RWPE2 (cell line): ENCODE measurements around the gene LIPM.

Experiments
- ATAC-seq: fragments of 200-7000 bp; cut with Tn5 transposase; 3 replicates; pipeline ENCODE4 v1.9.1; 2021; ENCODE audit warnings: low read depth
- DNase-seq: peaks from one replicate; pipeline ENCODE4 v3.0.0-alpha.2; 2020; ENCODE audit warnings: low spot score
- H3K27ac ChIP-seq: fragments of 450-650 bp; 2 replicates; pipeline ENCODE4 v1.5.1; 2017; ENCODE audit warnings: mild to moderate bottlenecking; ENCODE audit not compliant: poor library complexity, severe bottlenecking
- H3K27me3 ChIP-seq: fragments of 250-450 bp; sonication (Bioruptor Pico); 2 replicates; pipeline ENCODE4 v1.5.1; 2021; ENCODE audit warnings: mild to moderate bottlenecking, moderate library complexity; ENCODE audit not compliant: insufficient read depth, poor library complexity, severe bottlenecking
- H3K36me3 ChIP-seq: fragments of 250-450 bp; sonication (Bioruptor Pico); 2 replicates; pipeline ENCODE4 v1.5.1; 2020; ENCODE audit warnings: low read depth, mild to moderate bottlenecking, moderate library complexity
- H3K4me1 ChIP-seq: fragments of 250-450 bp; sonication (Bioruptor Pico); 2 replicates; pipeline ENCODE4 v1.5.1; 2021; ENCODE audit warnings: mild to moderate bottlenecking, moderate library complexity; ENCODE audit not compliant: insufficient read depth, poor library complexity, severe bottlenecking
- H3K4me3 ChIP-seq: fragments of 250-450 bp; sonication (Bioruptor Pico); 2 replicates; pipeline ENCODE4 v1.5.1; 2021; ENCODE audit warnings: mild to moderate bottlenecking, moderate library complexity; ENCODE audit not compliant: severe bottlenecking
- H3K9me3 ChIP-seq: fragments of 250-450 bp; sonication (Bioruptor Pico); 2 replicates; pipeline ENCODE4 v1.5.1; 2021; ENCODE audit warnings: mild to moderate bottlenecking, moderate library complexity; ENCODE audit not compliant: severe bottlenecking
- CTCF ChIP-seq: fragments of 450-650 bp; IDR thresholded peaks from one replicate; pipeline ENCODE4 v1.5.1; 2017; ENCODE audit warnings: mild to moderate bottlenecking, moderate library complexity; ENCODE audit not compliant: poor library complexity, severe bottlenecking

Gene LIPM

GRCh38 chr10:88802523-88803285 lies at the start of gene LIPM:
LIPM (plus strand) TSS chr10:88802730; CDS start chr10:88802897, 167 bp downstream.
- DNase-seq, result no peak
- Histone ChIP-seq H3K27me3 (no peaks in the 10 kb centered on the region), H3K4me3 (no peak within 1 kb of the TSS), H3K27ac (no peak within 1 kb of the TSS), H3K4me1 (no peaks in the 10 kb centered on the region), H3K36me3 (no peaks in the 10 kb centered on the region), H3K9me3 (no peaks in the 10 kb centered on the region)
- no peak for TF ChIP-seq CTCF
- ATAC-seq, result no peak

GRCh38 chr10:88754287-88754686 lies 48.2 kb upstream of the LIPM start:
- Histone ChIP-seq H3K36me3 (no peaks in the 10 kb centered on the region), H3K4me3 (no peak overlapping the region), H3K9me3 (no peaks in the 10 kb centered on the region), H3K4me1 (no peaks in the 10 kb centered on the region), H3K27ac (no peak overlapping the region), H3K27me3 (no peaks in the 10 kb centered on the region)
- no peak for TF ChIP-seq CTCF
- ATAC-seq (no peak), DNase-seq (no peak)

GRCh38 chr10:88755753-88756152 lies 46.8 kb upstream of the LIPM start:
- DNase-seq, result no peak
- Histone ChIP-seq H3K36me3 (no peaks in the 10 kb centered on the region), H3K27ac (no peak overlapping the region), H3K27me3 (no peaks in the 10 kb centered on the region), H3K9me3 (no peaks in the 10 kb centered on the region), H3K4me3 (no peak overlapping the region), H3K4me1 (no peaks in the 10 kb centered on the region)
- ATAC-seq, result no peak
- TF ChIP-seq CTCF, result no peak

- no peak overlapping the region for H3K27ac ChIP-seq
- H3K4me3 ChIP-seq, result no peak overlapping the region
- ATAC-seq (no peak), DNase-seq (no peak)
- no peaks in the 10 kb centered on the region for H3K9me3 ChIP-seq
- no peak for TF ChIP-seq CTCF
- no peaks in the 10 kb centered on the region for H3K27me3 ChIP-seq
- no peaks in the 10 kb centered on the region for H3K4me1 ChIP-seq
- no peaks in the 10 kb centered on the region for H3K36me3 ChIP-seq
These were observed 45.9 kb upstream of the LIPM start for GRCh38 chr10:88756660-88757059.
